Activated CD4-positive, alpha-beta memory T cell treated with anti-CD3 and anti-CD28 coated beads, Interleukin-2, amount 10 ng/mL, durations not matched to agents 7 days and 5 days (primary cell): Measurements from ENCODE around the gene RLF. TPM values are rescaled to one million over a fixed set of nuclear protein-coding genes. Genes with fewer than 3 reads are reported as not detected.

Experiments
- CTCF ChIA-PET: fragments of 350-600 bp; sonication (Branson Sonifier 250); formaldehyde crosslinking; loops from one replicate; lab custom pipeline; 2021; ENCODE audit warnings: antibody characterized with exemption, inconsistent platforms; lab: Charles Lee
- POLR2A ChIA-PET: fragments of 350-600 bp; sonication (Branson Sonifier 250); formaldehyde crosslinking; loops from one replicate; lab custom pipeline; 2021; ENCODE audit warnings: antibody characterized with exemption; lab: Charles Lee
- DNase-seq: peaks from one replicate; pipeline ENCODE4 v3.0.0-alpha.2; 2020
- H3K27ac Mint-ChIP-seq: one replicate; pipeline ENCODE4 v1.8.0; 2021; ENCODE audit warnings: mild to moderate bottlenecking, mixed read lengths
- H3K27me3 Mint-ChIP-seq: one replicate; pipeline ENCODE4 v1.8.0; 2021; ENCODE audit warnings: mixed read lengths
- H3K36me3 Mint-ChIP-seq: one replicate; pipeline ENCODE4 v1.8.0; 2021; ENCODE audit warnings: low read depth, mixed read lengths
- H3K4me1 Mint-ChIP-seq: one replicate; pipeline ENCODE4 v1.8.0; 2021; ENCODE audit warnings: mixed read lengths
- H3K4me3 Mint-ChIP-seq: one replicate; pipeline ENCODE4 v1.8.0; 2021; ENCODE audit warnings: mild to moderate bottlenecking, mixed read lengths
- H3K9me3 Mint-ChIP-seq: one replicate; pipeline ENCODE4 v1.8.0; 2021; ENCODE audit warnings: mixed read lengths
- total RNA-seq, 2 experiments: library from RNA; stranded (reverse); gene quantifications; one replicate each; pipeline ENCODE4 v1.2.3, GENCODE V29; 2021

RLF gene
- 10 to 100 TPM; 23.8 to 24.6 TPM for total RNA-seq

GRCh38 chr1:40161125-40161887 lies at the start of gene RLF:
Gene RLF, plus strand, starts transcription at chr1:40161387. Its CDS starts 13 bp downstream, at chr1:40161400.
- peaks cover 17% of the 10 kb centered on the region for H3K36me3 Mint-ChIP-seq
- H3K4me3 Mint-ChIP-seq = no peak within 1 kb of the TSS
- ChIA-PET CTCF (interaction anchor here (0.8 to 3.0 kb wide), 10 partner anchors 8 to 243 kb away, joined by 3 to 15 read pairs (median 4); no protein-coding TSS in a partner anchor), POLR2A (interaction anchor here (0.8 to 3.7 kb wide), 17 partner anchors 8 to 239 kb away, joined by 3 to 15 read pairs (median 5); partner anchors contain the start of genes CAP1, SMAP2 and ZMPSTE24)
- DNase-seq = peak; percentile 96
- H3K27me3 Mint-ChIP-seq = no peaks in the 10 kb centered on the region
- no peaks in the 10 kb centered on the region for H3K9me3 Mint-ChIP-seq
- no peak within 1 kb of the TSS for H3K27ac Mint-ChIP-seq
- H3K4me1 Mint-ChIP-seq = peaks cover 5% of the 10 kb centered on the region

- ChIA-PET POLR2A (no interaction called here), CTCF (no interaction called here)
- peaks cover 31% of the 10 kb centered on the region for H3K27me3 Mint-ChIP-seq
These were observed 46.8 kb upstream of the RLF start for GRCh38 chr1:40114400-40114799.

GRCh38 chr1:40120128-40120527 lies 41.1 kb upstream of the RLF start:
- no peak overlapping the region for H3K27ac Mint-ChIP-seq
- CTCF ChIA-PET = no interaction called here
- H3K36me3 Mint-ChIP-seq = no peaks in the 10 kb centered on the region
- no peaks in the 10 kb centered on the region for H3K9me3 Mint-ChIP-seq
- POLR2A ChIA-PET = no interaction called here
- H3K4me1 Mint-ChIP-seq = no peaks in the 10 kb centered on the region
- no peak for DNase-seq
- no peak overlapping the region for H3K4me3 Mint-ChIP-seq
- H3K27me3 Mint-ChIP-seq = peaks cover 15% of the 10 kb centered on the region

More at GRCh38 chr1:40114400-40114799, 46.8 kb upstream of the RLF start:
- Mint-ChIP-seq H3K36me3 (peaks cover 5% of the 10 kb centered on the region), H3K9me3 (peaks cover 27% of the 10 kb centered on the region), H3K4me3 (no peak overlapping the region), H3K4me1 (no peaks in the 10 kb centered on the region), H3K27ac (no peak overlapping the region)
- no peak for DNase-seq

- DNase-seq = no peak
- Mint-ChIP-seq H3K27ac (no peak overlapping the region), H3K9me3 (no peaks in the 10 kb centered on the region), H3K36me3 (no peaks in the 10 kb centered on the region), H3K27me3 (peaks cover 6% of the 10 kb centered on the region), H3K4me1 (no peaks in the 10 kb centered on the region), H3K4me3 (no peak overlapping the region)
- POLR2A ChIA-PET = no interaction called here
- CTCF ChIA-PET = no interaction called here
These were observed 38.3 kb upstream of the RLF start for GRCh38 chr1:40122855-40123254.

GRCh38 chr1:40130892-40131291 lies 30.3 kb upstream of the RLF start:
- H3K27ac Mint-ChIP-seq = no peak overlapping the region
- H3K4me1 Mint-ChIP-seq = peaks cover 6% of the 10 kb centered on the region
- no peak overlapping the region for H3K4me3 Mint-ChIP-seq
- peaks cover 3% of the 10 kb centered on the region for H3K36me3 Mint-ChIP-seq
- H3K27me3 Mint-ChIP-seq = peaks cover 12% of the 10 kb centered on the region
- CTCF ChIA-PET = interaction anchor here (1.1 kb wide), 1 partner anchor 13 kb away, joined by 5 read pairs; no protein-coding TSS in a partner anchor
- DNase-seq = no peak
- POLR2A ChIA-PET = interaction anchor here (0.6 kb wide), 1 partner anchor 399 kb away, joined by 4 read pairs; no protein-coding TSS in a partner anchor
- H3K9me3 Mint-ChIP-seq = peaks cover 3% of the 10 kb centered on the region

GRCh38 chr1:40132383-40133311 lies 28.5 kb upstream of the RLF start:
- no peak for DNase-seq
- H3K4me1 Mint-ChIP-seq = peaks cover 6% of the 10 kb centered on the region
- peaks cover 3% of the 10 kb centered on the region for H3K9me3 Mint-ChIP-seq
- H3K36me3 Mint-ChIP-seq = peaks cover 3% of the 10 kb centered on the region
- peaks cover 12% of the 10 kb centered on the region for H3K27me3 Mint-ChIP-seq
- CTCF ChIA-PET = interaction anchor here (0.7 to 1.8 kb wide), 3 partner anchors 11 to 225 kb away, joined by 3 to 7 read pairs (median 4); no protein-coding TSS in a partner anchor
- H3K4me3 Mint-ChIP-seq = no peak overlapping the region
- no peak overlapping the region for H3K27ac Mint-ChIP-seq
- POLR2A ChIA-PET = no interaction called here

GRCh38 chr1:40133312-40133665 lies 27.9 kb upstream of the RLF start:
- DNase-seq = no peak
- H3K9me3 Mint-ChIP-seq = peaks cover 3% of the 10 kb centered on the region
- H3K4me3 Mint-ChIP-seq = no peak overlapping the region
- H3K27ac Mint-ChIP-seq = no peak overlapping the region
- ChIA-PET POLR2A (no interaction called here), CTCF (interaction anchor here (0.7 to 1.8 kb wide), 3 partner anchors 9 to 224 kb away, joined by 4 to 7 read pairs (median 4); no protein-coding TSS in a partner anchor)
- peaks cover 14% of the 10 kb centered on the region for H3K27me3 Mint-ChIP-seq
- H3K4me1 Mint-ChIP-seq = peaks cover 6% of the 10 kb centered on the region
- H3K36me3 Mint-ChIP-seq = peaks cover 3% of the 10 kb centered on the region

GRCh38 chr1:40133839-40134238 lies 27.3 kb upstream of the RLF start:
- no peak overlapping the region for H3K4me3 Mint-ChIP-seq
- POLR2A ChIA-PET = no interaction called here
- CTCF ChIA-PET = interaction anchor here (0.8 to 1.8 kb wide), 2 partner anchors 8 to 10 kb away, joined by 4 to 7 read pairs; no protein-coding TSS in a partner anchor
- H3K27me3 Mint-ChIP-seq = peaks cover 14% of the 10 kb centered on the region
- peaks cover 3% of the 10 kb centered on the region for H3K9me3 Mint-ChIP-seq
- H3K27ac Mint-ChIP-seq = no peak overlapping the region
- peaks cover 3% of the 10 kb centered on the region for H3K36me3 Mint-ChIP-seq
- peaks cover 6% of the 10 kb centered on the region for H3K4me1 Mint-ChIP-seq
- no peak for DNase-seq

- Mint-ChIP-seq H3K27ac (no peak overlapping the region), H3K9me3 (no peaks in the 10 kb centered on the region), H3K27me3 (peaks cover 22% of the 10 kb centered on the region), H3K4me1 (peaks cover 22% of the 10 kb centered on the region), H3K36me3 (no peaks in the 10 kb centered on the region), H3K4me3 (no peak overlapping the region)
- ChIA-PET CTCF (interaction anchor here (0.6 to 8.0 kb wide), 3 partner anchors 9 to 199 kb away, joined by 3 to 154 read pairs (median 6); no protein-coding TSS in a partner anchor), POLR2A (no interaction called here)
- no peak for DNase-seq
These were observed 20.8 kb upstream of the RLF start for GRCh38 chr1:40140211-40140973.

- ChIA-PET CTCF (interaction anchor here (0.6 to 8.0 kb wide), 8 partner anchors 8 to 264 kb away, joined by 3 to 154 read pairs (median 5); no protein-coding TSS in a partner anchor), POLR2A (interaction anchor here (0.6 to 0.7 kb wide), 2 partner anchors 197 to 308 kb away, joined by 3 read pairs; partner anchors contain the start of gene ZFP69B)
- H3K27ac Mint-ChIP-seq = no peak overlapping the region
- H3K36me3 Mint-ChIP-seq = no peaks in the 10 kb centered on the region
- peaks cover 28% of the 10 kb centered on the region for H3K27me3 Mint-ChIP-seq
- H3K4me3 Mint-ChIP-seq = no peak overlapping the region
- H3K9me3 Mint-ChIP-seq = no peaks in the 10 kb centered on the region
- H3K4me1 Mint-ChIP-seq = peaks cover 22% of the 10 kb centered on the region
- DNase-seq = no peak
These were observed 19.2 kb upstream of the RLF start for GRCh38 chr1:40141878-40142535.

- no peaks in the 10 kb centered on the region for H3K36me3 Mint-ChIP-seq
- H3K9me3 Mint-ChIP-seq = no peaks in the 10 kb centered on the region
- peak; percentile 54 for DNase-seq
- H3K27me3 Mint-ChIP-seq = peaks cover 39% of the 10 kb centered on the region
- ChIA-PET POLR2A (interaction anchor here (0.6 to 1.3 kb wide), 3 partner anchors 194 to 245 kb away, joined by 3 to 8 read pairs (median 3); no protein-coding TSS in a partner anchor), CTCF (interaction anchor here (0.9 to 8.0 kb wide), 32 partner anchors 9 to 621 kb away, joined by 3 to 154 read pairs (median 5); partner anchors contain the start of genes SMAP2, ZFP69B and ZNF684)
- no peak overlapping the region for H3K4me3 Mint-ChIP-seq
- H3K27ac Mint-ChIP-seq = no peak overlapping the region
- H3K4me1 Mint-ChIP-seq = peaks cover 22% of the 10 kb centered on the region
These were observed 17.2 kb upstream of the RLF start for GRCh38 chr1:40143891-40144575.
